Urothelium cell line (cell line): ENCODE data around the gene AKT1.
"Not testable (repeated sequence)": the region's sequence is repeated elsewhere in the genome, so short reads cannot be mapped to it uniquely, and the experiment has no call there.

Experiments used
- DNase-seq: peaks from one replicate; pipeline ENCODE4 v3.0.0; 2011; ENCODE audit warnings: low spot score, mixed read lengths
- FAIRE-seq: peaks from 2 replicates; lab custom pipeline; 2011; peaks lifted over from hg19 to GRCh38; lab: Jason Lieb, UNC

Gene AKT1

GRCh38 chr14:104819361-104819781, 23.8 kb upstream of the AKT1 start:
- no peak for FAIRE-seq
- DNase-seq, result no peak

- no peak for DNase-seq
- no peak for FAIRE-seq
Observed at GRCh38 chr14:104818714-104819161, 23.2 kb upstream of the AKT1 start.

GRCh38 chr14:104817930-104818713, 22.6 kb upstream of the AKT1 start:
- FAIRE-seq (no peak), DNase-seq (no peak)

GRCh38 chr14:104816616-104816884, 21.0 kb upstream of the AKT1 start:
- FAIRE-seq, result no peak

GRCh38 chr14:104814701-104815100, 19.2 kb upstream of the AKT1 start:
- not testable (repeated sequence) for DNase-seq, FAIRE-seq

More at GRCh38 chr14:104816616-104816884, 21.0 kb upstream of the AKT1 start:
- DNase-seq, result no peak

- no peak for FAIRE-seq
- DNase-seq, result no peak
Observed at GRCh38 chr14:104813286-104813685, 17.7 kb upstream of the AKT1 start.

- no peak for DNase-seq
- FAIRE-seq, result no peak
Observed at GRCh38 chr14:104810316-104810715, 14.8 kb upstream of the AKT1 start.

GRCh38 chr14:104808456-104808855, 12.9 kb upstream of the AKT1 start:
- FAIRE-seq, result no peak

GRCh38 chr14:104806625-104807465, 11.3 kb upstream of the AKT1 start:
- FAIRE-seq, result no peak
- DNase-seq, result no peak

More at GRCh38 chr14:104808456-104808855, 12.9 kb upstream of the AKT1 start:
- DNase-seq, result no peak

GRCh38 chr14:104805941-104806624, 10.5 kb upstream of the AKT1 start:
- DNase-seq (no peak), FAIRE-seq (no peak)

GRCh38 chr14:104805326-104805678, 9.8 kb upstream of the AKT1 start:
- DNase-seq, result peak; percentile 78
- FAIRE-seq, result no peak

GRCh38 chr14:104804481-104805325, 9.2 kb upstream of the AKT1 start:
- no peak for DNase-seq
- no peak for FAIRE-seq

GRCh38 chr14:104803912-104804410, 8.4 kb upstream of the AKT1 start:
- no peak for DNase-seq
- FAIRE-seq, result no peak

- no peak for FAIRE-seq
Observed at GRCh38 chr14:104803280-104803911, 7.8 kb upstream of the AKT1 start.

GRCh38 chr14:104802394-104803184, 7.0 kb upstream of the AKT1 start:
- no peak for FAIRE-seq
- no peak for DNase-seq

More at GRCh38 chr14:104803280-104803911, 7.8 kb upstream of the AKT1 start:
- no peak for DNase-seq

GRCh38 chr14:104801520-104802393, 6.2 kb upstream of the AKT1 start:
- no peak for DNase-seq
- no peak for FAIRE-seq

- DNase-seq, result peak; percentile 71
Observed at GRCh38 chr14:104800771-104801519, 5.4 kb upstream of the AKT1 start, which contains the start of gene ZBTB42. TSS of gene ZBTB42 (plus strand) at chr14:104801101. CDS start at chr14:104801198, 97 bp downstream.

More at GRCh38 chr14:104800771-104801519, 5.4 kb upstream of the AKT1 start, which contains the start of gene ZBTB42:
- no peak for FAIRE-seq
